GM18909 (cell line): ENCODE results near the gene LDLR.
A peak's percentile ranks its signal among the peaks of the same experiment; 100 is the strongest.
"Not testable (repeated sequence)": the region's sequence is repeated elsewhere in the genome, so short reads cannot be mapped to it uniquely, and the experiment has no call there.

Experiments used
- ATAC-seq: cut with Tn5 transposase; IDR thresholded peaks from one replicate; pipeline ENCODE4 v1.9.1; 2021; ENCODE audit warnings: mild to moderate bottlenecking; ENCODE audit not compliant: unreplicated experiment, poor library complexity

LDLR gene

DNA sequence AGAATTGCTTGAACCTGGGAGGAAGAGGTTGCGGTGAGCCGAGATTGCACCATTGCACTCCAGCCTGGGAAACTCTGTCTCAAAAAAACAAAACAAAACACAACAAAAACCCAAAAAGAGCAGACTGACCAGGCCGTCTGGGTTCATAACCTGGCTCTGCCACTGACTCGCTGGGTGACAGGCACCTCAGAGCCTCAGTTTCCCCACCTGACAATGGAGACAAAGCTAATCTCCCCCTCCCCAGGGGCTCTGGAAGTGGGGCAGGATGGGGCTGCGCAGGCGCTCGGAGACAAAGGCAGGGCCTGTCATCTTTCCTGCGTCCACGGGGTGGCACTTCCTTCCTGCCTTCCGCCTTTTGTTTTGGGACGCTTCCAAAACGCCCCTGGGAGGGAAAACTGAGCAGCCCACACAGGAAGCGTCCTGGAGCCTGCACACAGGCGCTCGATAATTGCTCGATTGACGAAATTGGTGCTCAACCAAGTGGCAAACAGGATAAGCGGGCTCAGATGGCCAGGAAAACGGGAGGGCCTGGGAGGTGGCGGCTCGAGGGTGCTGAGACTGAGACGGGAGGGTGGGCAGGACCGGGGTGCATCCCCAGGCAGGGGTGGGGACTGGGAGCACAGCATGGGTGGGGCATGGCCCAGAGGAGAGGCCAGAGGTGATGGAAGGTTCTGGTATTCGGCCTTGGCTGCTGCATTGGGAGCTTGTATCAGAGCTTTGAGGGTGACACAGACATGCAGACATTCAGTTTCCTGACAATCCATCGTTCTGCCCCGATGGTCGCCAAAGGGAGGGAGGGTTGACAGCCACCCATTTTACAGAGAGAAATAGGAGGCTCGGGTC lies 48.5 kb downstream of the LDLR start:
- ATAC-seq: no peak

DNA sequence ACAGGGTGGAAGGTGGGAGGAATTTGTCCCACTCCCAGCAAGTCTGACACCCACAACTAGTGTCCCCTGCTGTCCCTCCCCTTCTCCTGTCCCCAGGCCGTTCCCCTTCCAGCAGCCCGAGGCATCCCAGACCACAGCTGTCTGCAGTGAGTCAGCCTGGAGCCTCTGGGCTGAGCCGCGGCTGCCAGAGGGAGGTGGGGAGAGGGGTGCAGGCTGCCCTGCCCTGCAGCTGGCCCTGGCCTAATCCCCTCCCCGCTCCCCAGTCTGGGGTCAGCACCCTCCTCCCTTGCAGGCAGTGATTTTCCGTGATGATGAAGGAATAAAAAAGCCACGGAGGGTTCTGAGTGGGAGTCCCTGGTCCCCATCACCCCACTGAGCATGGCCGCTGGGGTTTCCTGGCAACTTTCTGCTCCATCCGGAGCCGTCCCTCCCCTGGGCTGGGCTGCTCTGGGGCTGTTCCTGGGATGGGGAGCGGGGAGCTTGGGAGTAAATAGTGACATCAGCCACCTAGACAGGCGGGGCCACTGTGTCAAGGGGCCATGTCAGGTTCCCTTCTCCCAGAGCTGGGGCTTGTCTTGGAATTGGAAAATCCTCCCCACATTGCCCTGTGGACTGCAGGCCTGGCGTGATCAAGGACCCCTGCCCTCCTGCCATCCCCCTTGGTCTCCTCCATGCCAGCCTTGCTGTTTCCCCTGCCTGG lies 49.5 kb downstream of the LDLR start:
- ATAC-seq: no peak

DNA sequence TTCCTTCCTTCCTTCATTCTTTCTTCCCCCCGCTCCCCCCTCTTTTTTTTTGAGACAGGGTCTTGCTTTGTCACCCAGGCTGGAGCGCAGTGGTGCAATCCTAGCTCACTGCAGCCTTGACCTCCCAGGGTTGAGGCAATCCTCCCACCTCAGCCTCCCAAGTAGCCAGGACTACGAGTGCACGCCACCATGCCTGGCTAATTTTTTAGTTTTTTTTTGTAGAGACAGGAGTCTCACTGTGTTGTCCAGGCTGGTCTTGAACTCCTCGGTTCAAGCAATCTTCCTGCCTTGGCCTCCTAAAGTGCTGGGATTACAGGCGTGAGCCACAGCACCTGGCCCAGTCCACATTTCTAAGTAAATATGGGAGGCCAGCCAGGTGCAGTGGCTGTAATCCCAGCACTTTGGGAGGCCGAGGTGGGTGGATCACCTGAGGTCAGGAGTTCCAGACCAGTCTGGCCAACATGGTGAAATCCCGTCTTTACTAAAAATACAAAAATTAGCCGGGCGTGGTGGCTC lies 50.8 kb downstream of the LDLR start:
- ATAC-seq: not testable (repeated sequence)

DNA sequence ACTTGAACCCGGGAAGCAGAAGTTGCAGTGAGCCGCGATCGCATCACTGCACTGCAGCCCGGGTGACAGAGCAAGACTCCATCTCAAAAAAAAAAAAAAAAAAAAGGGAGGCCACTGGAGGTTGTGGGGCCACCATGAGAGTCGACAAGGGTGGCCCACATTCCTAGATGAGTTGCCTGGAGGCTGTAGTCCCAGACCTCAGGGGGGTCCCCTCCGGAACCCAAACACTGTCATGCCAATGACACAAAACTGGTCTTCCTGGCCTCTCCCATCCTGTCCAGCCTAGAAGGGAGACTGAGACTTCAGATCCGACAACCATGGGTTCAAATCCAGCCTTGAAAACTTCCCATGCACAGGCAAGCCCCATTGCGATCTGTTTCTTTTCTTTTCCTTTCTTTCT lies 51.6 kb downstream of the LDLR start:
- no peak for ATAC-seq

DNA sequence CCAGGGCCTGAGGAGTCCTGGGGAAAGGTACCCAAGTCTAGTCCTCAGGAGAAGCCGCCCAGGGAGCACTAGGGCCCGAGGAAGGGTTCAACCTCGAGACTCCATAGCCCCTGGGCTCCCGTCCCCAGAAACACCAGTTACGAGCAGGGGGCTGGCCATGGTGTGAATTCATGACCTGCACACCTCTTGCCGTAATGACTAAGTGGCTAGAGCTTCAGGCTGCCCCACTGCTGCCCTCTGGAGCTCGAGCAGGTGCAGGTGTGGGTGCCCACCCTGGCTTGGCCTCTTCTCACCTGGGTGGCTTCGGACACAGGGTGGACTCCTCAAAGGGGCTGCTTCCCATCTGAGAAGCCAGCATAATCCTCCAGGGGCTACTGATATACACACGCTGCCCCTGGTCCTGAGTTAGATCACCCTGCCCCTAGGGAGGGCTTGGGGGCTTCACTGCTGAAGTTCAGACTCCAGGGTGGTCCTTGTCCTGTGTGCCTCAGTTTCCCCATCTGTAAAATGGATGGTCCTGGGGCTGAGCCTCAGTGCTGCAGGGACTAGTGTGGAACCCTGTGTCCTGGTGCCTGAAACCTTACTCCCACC lies 52.8 kb downstream of the LDLR start:
- no peak for ATAC-seq

DNA sequence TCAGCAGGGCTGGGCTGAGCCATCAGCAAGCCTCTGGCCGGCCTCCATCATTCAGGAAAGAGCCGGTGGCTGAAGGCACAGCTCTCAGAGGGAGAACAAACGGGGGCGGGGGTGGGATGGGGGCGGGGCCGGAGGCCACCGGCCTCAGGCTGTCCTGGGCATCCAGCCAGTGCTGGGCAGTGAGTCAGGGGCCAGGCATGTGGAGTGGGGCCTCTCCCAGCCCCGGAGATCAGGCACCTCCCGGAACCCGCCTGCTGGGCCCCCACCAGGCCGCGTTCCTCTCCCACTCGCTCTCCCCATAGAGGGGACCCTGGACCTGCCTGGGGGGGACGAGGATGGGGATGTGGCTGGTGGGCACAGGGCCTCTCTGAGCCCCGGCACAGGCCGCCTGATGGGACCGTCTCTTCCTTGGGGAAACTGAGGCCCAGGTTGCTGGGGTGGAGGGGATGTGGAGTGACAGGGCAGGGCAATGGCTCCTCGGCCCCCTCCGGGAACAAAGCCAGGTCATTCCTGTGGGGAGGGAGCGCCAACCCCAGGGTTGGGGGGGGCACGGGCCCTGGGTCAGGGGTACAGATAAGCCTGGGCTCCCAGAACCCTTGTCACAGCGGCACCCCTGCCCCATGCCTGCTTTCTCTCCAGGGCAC lies 53.4 kb downstream of the LDLR start:
- ATAC-seq: no peak

DNA sequence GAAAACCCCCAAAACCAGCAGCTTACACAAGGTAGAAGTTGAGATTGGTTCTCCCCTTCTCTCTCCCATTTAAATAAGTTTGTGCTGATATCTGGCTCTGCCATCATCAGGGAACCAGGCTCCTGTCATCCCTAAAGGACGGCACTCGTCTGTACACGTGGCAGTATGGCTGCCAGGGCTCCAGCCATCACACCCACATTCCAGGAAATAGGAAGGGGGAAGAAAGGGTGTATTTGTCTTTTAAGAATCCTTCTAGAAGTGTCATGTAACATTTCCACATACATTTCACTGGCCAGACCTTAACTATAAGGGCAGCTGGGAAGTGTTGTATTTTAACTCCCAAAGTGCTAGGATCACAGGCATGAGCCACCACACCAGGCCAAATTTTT lies 56.3 kb downstream of the LDLR start:
- ATAC-seq: no peak

DNA sequence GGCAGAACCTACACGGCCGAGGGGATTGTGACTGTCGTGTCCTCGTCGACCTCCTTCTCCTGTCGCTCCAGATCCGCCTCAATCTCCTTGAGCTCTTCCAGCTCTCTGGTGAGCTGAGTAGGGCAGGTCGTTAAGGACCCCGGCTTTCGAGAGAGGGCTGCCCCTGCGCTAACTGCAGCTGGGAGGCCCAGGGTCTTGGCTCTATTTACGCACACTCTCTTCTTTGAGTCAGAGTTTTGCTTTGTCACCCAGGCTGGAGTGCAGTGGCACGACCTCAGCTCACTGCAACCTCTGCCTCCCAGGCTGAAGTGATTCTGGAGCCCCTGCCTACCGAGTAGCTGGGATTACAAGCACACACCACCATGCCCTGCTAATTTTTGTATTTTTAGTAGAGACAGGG lies 58.7 kb downstream of the LDLR start:
- no peak for ATAC-seq

DNA sequence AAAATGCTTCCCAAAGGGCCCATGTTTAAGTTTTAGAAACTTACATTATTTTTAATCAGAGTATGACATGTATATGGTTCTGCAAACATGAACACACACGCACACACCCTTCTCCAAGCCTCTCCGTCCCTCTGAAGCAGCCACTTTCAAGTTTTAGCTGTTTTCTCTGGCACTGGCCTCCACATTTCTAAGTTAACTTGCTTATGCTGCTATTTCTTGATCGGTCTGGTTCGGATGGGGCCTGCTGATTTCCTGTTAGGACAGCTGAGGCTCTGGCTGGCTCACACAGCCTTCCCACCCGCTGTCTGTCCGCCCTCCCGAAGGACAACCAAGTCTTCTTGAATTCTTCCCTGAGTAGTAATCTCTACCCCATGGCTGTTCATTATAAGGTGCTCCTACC lies 61.9 kb downstream of the LDLR start:
- no peak for ATAC-seq

DNA sequence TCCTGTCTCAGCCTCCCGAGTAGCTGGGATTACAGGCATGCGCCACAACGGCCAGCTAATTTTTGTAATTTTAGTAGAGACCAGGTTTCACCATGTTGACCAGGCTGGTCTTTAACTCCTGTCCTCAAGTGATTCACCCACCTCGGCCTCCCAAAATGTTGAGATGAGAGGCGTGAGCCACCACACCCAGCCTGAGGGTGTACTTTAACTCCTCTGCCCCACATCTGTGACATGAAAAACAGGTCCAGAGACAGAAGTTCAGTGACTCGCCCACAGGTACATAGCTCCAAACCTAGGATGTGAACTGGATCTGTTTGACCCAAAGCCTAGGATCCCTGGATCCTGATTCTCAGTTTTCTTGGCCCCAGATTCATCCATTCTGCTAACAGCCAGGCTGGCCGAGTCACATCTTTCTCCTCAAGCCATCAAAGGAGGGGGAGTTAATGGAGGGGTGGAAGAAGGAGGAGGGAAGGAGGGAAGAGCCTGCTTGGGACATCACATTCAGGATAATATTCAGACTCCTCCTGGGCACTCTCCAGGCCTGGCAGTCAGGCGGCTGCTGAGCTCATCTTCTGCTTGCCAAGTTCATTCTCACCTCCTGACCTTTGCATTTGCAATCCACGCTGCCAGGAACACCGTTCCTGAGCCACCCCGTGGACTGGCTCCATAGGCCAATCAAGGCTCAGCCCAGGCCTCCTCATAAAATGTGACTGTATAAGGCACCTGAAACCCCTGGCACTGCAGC lies 63.2 kb downstream of the LDLR start:
- no peak for ATAC-seq

DNA sequence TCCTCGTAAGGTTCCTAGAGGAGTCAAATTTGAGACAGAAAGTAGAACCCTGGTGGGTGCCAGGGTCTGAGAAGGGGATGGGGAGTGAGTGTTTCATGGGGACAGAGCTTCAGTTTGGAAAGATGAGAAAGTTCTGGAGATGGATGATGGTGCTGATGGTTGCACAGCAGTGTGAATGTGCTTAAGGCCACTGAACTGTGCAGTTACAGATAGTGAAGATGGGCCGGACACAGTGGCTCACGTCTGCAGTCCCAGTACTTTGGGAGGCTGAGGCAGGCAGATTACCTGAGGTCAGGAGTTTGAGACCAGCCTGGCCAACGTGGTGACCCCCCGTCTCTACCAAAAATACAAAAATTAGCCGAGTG lies 65.4 kb downstream of the LDLR start:
- no peak for ATAC-seq

DNA sequence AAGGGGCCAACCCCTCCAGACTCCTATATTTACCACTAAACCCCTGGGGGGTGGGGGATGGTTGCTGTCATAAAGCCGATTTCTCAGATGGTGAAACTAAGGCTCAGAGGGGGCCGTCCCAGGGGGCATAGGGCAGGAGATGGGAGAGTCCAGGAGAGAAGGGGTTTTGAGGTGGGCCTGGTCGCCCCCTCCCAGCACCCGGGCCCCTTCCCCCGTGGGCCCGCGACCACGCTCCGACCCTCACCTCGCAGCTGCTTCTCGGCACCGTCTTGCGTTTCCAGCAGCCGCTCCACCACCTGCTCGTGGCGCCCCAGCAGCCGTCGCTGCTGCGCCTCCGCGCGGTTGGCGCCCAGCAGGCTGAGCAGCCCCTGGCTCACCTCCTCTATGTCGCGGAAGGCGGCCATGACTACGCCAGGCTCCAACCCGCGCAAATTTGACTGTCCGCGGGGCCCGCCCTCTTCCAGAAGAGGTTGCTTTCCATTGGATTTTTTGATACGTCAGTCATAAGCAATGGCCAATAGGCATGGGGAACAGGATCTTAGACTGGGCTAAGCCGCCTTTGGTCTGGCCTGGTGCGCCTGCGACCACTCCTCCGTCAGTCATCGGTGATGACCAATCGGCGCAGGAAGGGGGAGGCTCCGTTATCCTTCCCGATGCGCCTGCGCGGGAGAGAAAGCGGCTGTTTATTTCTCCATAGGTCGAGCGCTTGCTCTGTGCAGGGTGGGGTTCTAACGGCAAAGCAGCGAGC lies 66.3 kb downstream of the LDLR start, which contains the start of gene SPC24:
SPC24 (minus strand) TSS at position 410 of the 748 bp plus-strand sequence; CDS start at position 404, 6 bp downstream.
- peak; percentile 97 for ATAC-seq

DNA sequence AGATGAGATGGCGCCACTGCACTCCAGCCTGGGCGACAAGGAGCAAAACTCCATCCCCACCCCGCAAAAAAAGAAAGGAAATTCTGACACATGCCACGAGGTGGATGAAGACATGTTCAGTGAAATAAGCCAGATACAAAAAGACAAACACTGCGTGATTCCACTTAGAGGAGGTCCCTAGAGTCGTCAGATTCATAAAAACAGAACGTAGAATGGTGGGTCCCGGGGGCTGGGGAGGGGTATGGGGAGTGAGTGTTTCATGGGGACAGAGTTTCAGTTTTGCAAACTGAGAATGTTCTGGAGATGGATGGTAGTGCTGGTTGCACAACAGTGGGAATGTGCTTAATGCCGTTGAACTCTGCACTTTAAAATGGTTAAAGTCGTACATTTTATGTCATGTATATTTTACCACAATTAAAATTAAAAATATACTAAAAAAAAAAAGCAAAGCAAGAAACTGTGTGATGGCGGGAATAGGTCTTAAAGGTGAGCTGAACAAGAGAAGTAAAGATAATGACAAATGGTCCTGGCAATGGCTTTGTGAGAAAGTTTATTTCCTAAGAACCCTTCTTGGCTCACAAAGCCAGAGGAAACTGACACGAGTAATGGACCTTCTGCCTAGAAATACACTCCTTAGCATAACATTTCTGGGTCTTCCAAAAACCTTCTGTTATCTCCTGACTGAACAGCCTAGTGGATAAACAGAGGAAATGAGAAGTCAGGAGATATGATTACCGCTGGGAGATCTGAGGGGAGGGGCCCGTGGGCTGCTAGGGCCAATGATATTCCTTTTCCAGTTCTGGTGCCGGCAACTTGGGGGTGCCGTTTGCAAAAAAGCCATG lies 70.6 kb downstream of the LDLR start:
- no peak for ATAC-seq

DNA sequence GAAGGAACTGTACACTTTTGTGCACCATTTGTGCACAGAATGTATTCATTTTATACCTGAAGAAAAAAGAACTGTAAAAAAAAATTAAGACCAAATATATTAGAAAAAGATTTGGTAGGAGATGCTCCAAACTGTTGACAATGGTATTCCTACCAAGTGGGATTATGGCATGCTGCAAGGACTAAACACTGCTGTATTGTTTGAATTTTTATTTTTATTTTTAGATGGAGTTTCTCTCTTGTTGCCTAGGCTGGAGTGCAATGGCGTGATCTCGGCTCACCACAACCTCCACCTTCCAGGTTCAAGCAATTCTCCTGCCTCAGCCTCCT lies 71.1 kb downstream of the LDLR start:
- not testable (repeated sequence) for ATAC-seq

DNA sequence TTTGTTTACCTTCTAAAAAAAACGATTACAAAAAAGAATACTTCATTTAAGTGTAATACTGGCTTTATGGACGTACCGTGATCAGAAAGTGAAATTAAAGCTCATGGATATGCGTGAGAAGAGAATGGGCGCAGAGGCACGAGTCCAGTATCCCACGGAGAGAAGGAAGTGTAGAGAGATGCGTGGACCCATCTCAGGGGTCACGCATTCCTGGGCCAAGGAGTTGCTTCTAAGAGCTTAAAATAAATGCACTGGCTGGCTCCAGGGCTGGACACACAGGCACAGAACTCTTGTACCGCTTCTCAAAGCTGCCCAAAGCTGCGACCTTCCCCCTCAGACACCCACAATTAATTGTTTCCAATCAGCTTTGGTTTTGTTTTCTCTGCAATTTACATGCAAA lies 75.0 kb downstream of the LDLR start:
- no peak for ATAC-seq

DNA sequence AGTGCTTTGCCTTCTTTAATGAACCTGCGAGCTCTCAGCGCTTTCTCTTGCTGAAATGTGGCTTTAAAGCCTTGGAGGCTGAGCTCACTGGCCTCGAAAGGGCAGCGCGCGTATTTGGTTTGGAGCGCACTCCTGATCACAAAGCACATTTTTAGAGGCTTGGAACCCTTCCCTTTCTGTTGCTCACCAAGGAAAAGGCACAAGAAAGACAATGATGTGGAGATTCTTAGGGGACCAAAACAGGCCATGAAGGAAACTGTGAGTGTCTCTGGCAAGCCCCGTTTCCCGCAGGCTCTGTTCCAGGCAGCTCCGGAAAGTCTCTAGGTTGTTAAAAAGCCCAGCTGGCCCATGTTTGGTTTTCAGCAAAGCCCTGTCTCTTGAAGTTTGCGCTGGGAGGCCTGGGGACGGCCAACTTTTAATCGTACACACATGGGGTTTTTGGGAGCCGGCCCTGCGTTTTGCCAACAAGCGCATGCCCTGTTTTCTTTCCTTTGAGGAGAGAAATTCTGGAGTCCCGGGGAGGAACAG lies 75.7 kb downstream of the LDLR start:
- no peak for ATAC-seq

DNA sequence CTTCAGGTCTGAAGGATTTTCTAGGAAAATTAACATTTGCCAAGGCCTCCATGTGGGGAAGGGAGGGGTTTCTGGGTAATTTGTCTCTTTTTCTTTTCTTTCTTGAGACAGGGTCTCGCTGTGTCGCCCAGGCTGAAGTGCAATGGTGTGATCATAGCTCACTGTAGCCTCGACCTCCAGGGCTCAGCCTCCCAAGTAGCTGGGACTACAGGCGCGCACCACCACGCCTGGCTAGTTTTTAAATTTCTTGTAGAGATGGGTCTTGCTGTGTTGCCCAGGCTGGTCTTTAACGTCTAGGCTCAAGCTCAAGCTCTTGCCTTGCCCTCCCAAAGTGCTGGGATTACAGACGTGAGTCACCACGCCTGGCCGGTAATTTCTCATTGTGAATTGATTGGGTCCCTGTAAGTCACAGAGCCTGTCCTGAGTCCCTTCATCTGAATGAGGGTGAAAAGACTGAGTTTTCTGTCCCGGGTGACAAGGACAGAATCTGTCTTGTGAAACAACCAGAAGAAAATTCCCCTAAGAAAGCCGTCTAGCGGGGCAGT lies 76.3 kb downstream of the LDLR start:
- no peak for ATAC-seq
